Measurements from ENCODE around the gene IL1RAPL2. TPM values are rescaled to one million over a fixed set of nuclear protein-coding genes. Genes with fewer than 3 reads are reported as not detected.
"Not testable (repeated sequence)": the region's sequence is repeated elsewhere in the genome, so short reads cannot be mapped to it uniquely, and the experiment has no call there.

IL1RAPL2 gene
- total RNA-seq, 2 donors from 2014 or later = not detected

GRCh38 chrX:104806346-104806745 lies 240.3 kb downstream of the IL1RAPL2 start:
- no peak for ATAC-seq (replicated peaks in 1 of 2)
- peaks cover 0 to 2% of the 10 kb centered on the region in 2 donors for H3K36me3 Mint-ChIP-seq (ENCODE audit: insufficient read depth in 2 of 2)
- no peak overlapping the region for H3K27ac Mint-ChIP-seq
- H3K9me3 Mint-ChIP-seq = peaks cover 4% of the 10 kb centered on the region in 2 donors
- no peak overlapping the region for H3K4me3 Mint-ChIP-seq
- H3K27me3 Mint-ChIP-seq (ENCODE audit: low read depth) = peaks cover 45% of the 10 kb centered on the region
- H3K4me1 Mint-ChIP-seq (ENCODE audit: low read depth) = no peaks in the 10 kb centered on the region
- no peak for DNase-seq

DNA sequence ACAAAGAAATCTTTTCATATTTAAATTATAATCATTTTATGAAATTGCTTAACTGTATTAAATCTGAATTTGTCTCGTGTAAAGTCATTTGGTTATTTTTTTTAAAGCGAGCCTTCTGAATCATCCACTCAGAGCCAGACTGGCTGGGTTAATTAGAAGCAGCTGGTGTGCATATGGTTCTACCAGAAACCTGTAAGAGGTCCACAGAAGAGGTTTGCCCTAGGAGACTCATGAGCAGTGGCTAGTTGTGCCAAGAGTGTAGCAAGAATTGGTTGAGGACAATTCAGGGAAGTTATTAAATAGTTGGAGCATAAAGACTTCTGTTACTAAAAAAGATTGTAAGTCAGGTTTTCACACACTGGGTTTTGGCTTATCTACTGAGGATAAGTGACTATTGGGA lies 267.4 kb downstream of the IL1RAPL2 start:
- Mint-ChIP-seq H3K27ac (no peak overlapping the region), H3K4me1 (ENCODE audit: low read depth) (no peaks in the 10 kb centered on the region), H3K27me3 (ENCODE audit: low read depth) (peaks cover 42% of the 10 kb centered on the region), H3K36me3 (ENCODE audit: insufficient read depth in 2 of 2) (no peaks in the 10 kb centered on the region), H3K4me3 (no peak overlapping the region), H3K9me3 (peaks cover 0 to 3% of the 10 kb centered on the region in 2 donors)
- no peak for ATAC-seq (replicated peaks in 1 of 2)
- no peak for DNase-seq

- peaks cover 53% of the 10 kb centered on the region for H3K27me3 Mint-ChIP-seq (ENCODE audit: low read depth)
- ATAC-seq (replicated peaks in 1 of 2) = no peak
- H3K4me1 Mint-ChIP-seq (ENCODE audit: low read depth) = no peaks in the 10 kb centered on the region
- DNase-seq = no peak
- H3K9me3 Mint-ChIP-seq = peaks cover 4 to 10% of the 10 kb centered on the region in 2 donors
- no peak overlapping the region for H3K4me3 Mint-ChIP-seq
- H3K27ac Mint-ChIP-seq = no peak overlapping the region
- peaks cover 0 to 5% of the 10 kb centered on the region in 2 donors for H3K36me3 Mint-ChIP-seq (ENCODE audit: insufficient read depth in 2 of 2)
Observed at GRCh38 chrX:104842646-104843045, 276.6 kb downstream of the IL1RAPL2 start.

- Mint-ChIP-seq H3K27ac (no peak overlapping the region), H3K9me3 (peaks cover 0 to 3% of the 10 kb centered on the region in 2 donors), H3K36me3 (ENCODE audit: insufficient read depth in 2 of 2) (no peaks in the 10 kb centered on the region), H3K27me3 (ENCODE audit: low read depth) (peaks cover 31% of the 10 kb centered on the region), H3K4me3 (no peak overlapping the region), H3K4me1 (ENCODE audit: low read depth) (peaks cover 13% of the 10 kb centered on the region)
- no peak for ATAC-seq (replicated peaks in 1 of 2)
- DNase-seq = no peak
Observed at GRCh38 chrX:104852241-104852640, 286.2 kb downstream of the IL1RAPL2 start.

- H3K4me3 Mint-ChIP-seq = peak overlapping the region; percentile 20 to 34
- no peak overlapping the region for H3K27ac Mint-ChIP-seq
- peaks cover 38% of the 10 kb centered on the region for H3K27me3 Mint-ChIP-seq (ENCODE audit: low read depth)
- H3K36me3 Mint-ChIP-seq (ENCODE audit: insufficient read depth in 2 of 2) = no peaks in the 10 kb centered on the region
- H3K9me3 Mint-ChIP-seq = peaks cover 0 to 3% of the 10 kb centered on the region in 2 donors
- ATAC-seq (replicated peaks in 1 of 2) (peak; percentile 48 to 85), DNase-seq (no peak)
- H3K4me1 Mint-ChIP-seq (ENCODE audit: low read depth) = peaks cover 13% of the 10 kb centered on the region
Observed at GRCh38 chrX:104854188-104854587, 288.2 kb downstream of the IL1RAPL2 start.

DNA sequence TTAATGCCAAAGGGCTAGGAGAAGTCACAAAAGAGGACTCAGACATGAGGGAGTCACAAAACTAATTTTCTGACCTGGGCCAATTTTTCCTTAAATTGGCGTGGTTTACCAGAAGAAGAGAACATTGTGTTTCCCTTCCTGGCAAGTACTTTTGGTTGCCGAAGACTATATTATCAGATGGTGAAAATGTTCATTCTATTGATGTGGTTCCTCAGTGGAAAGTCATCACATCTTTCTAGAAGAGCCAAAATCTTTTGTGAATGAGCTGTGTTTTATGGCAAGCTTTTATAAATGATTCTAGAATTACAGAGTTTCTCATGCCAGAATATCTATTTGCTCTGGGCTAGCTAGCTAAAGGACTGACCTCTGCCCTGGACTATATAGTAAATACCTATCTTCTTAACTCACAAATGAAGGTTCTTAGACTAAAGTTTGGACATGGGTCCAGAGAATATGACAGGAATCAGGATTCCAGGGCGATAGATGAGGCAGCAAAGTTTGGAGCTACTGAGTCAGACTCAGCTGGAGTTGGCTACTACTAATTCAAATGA lies 288.9 kb downstream of the IL1RAPL2 start:
- H3K4me3 Mint-ChIP-seq = peak overlapping the region in 1 of 2 donors; percentile 34
- DNase-seq = no peak
- H3K27ac Mint-ChIP-seq = no peak overlapping the region
- peaks cover 38% of the 10 kb centered on the region for H3K27me3 Mint-ChIP-seq (ENCODE audit: low read depth)
- H3K36me3 Mint-ChIP-seq (ENCODE audit: insufficient read depth in 2 of 2) = no peaks in the 10 kb centered on the region
- H3K4me1 Mint-ChIP-seq (ENCODE audit: low read depth) = peaks cover 13% of the 10 kb centered on the region
- H3K9me3 Mint-ChIP-seq = peaks cover 0 to 3% of the 10 kb centered on the region in 2 donors
- peak in 1 of 2 donors; percentile 51 for ATAC-seq (replicated peaks in 1 of 2)

GRCh38 chrX:104863466-104863865 lies 297.5 kb downstream of the IL1RAPL2 start:
- H3K4me3 Mint-ChIP-seq = no peak overlapping the region
- no peak for ATAC-seq (replicated peaks in 1 of 2)
- no peak for DNase-seq
- H3K9me3 Mint-ChIP-seq = peaks cover 1 to 3% of the 10 kb centered on the region in 2 donors
- H3K4me1 Mint-ChIP-seq (ENCODE audit: low read depth) = no peaks in the 10 kb centered on the region
- no peak overlapping the region for H3K27ac Mint-ChIP-seq
- H3K36me3 Mint-ChIP-seq (ENCODE audit: insufficient read depth in 2 of 2) = no peaks in the 10 kb centered on the region
- H3K27me3 Mint-ChIP-seq (ENCODE audit: low read depth) = peaks cover 13% of the 10 kb centered on the region

- no peak overlapping the region for H3K4me3 Mint-ChIP-seq
- no peak overlapping the region for H3K27ac Mint-ChIP-seq
- ATAC-seq (replicated peaks in 1 of 2) = no peak
- H3K9me3 Mint-ChIP-seq = peaks cover 1 to 3% of the 10 kb centered on the region in 2 donors
- H3K36me3 Mint-ChIP-seq (ENCODE audit: insufficient read depth in 2 of 2) = no peaks in the 10 kb centered on the region
- H3K4me1 Mint-ChIP-seq (ENCODE audit: low read depth) = no peaks in the 10 kb centered on the region
- no peak for DNase-seq
- peaks cover 13% of the 10 kb centered on the region for H3K27me3 Mint-ChIP-seq (ENCODE audit: low read depth)
Observed at GRCh38 chrX:104864296-104864695, 298.3 kb downstream of the IL1RAPL2 start.

DNA sequence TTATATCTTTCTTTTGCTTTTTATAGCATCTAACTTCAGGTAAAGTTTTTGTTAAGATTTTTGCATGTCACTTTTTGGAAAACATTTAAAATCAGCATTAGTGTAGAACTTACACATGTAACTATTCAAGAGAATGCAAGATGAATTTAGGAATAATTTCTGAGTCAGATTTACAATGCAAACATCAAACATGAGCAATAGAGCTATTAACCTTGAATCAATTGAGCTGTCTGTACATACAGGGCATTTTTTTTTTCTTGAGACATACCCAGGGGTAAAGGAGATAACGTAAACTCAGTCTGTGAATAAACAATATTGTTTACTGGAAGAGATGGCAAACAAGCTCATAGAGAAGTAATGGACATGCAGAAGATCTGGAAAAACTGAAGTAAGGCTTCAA lies 311.5 kb downstream of the IL1RAPL2 start:
- Mint-ChIP-seq H3K4me3 (no peak overlapping the region), H3K27ac (no peak overlapping the region), H3K4me1 (ENCODE audit: low read depth) (no peaks in the 10 kb centered on the region), H3K9me3 (no peaks in the 10 kb centered on the region), H3K36me3 (ENCODE audit: insufficient read depth in 2 of 2) (no peaks in the 10 kb centered on the region), H3K27me3 (ENCODE audit: low read depth) (peaks cover 6% of the 10 kb centered on the region)
- ATAC-seq (replicated peaks in 1 of 2) (no peak), DNase-seq (no peak)

DNA sequence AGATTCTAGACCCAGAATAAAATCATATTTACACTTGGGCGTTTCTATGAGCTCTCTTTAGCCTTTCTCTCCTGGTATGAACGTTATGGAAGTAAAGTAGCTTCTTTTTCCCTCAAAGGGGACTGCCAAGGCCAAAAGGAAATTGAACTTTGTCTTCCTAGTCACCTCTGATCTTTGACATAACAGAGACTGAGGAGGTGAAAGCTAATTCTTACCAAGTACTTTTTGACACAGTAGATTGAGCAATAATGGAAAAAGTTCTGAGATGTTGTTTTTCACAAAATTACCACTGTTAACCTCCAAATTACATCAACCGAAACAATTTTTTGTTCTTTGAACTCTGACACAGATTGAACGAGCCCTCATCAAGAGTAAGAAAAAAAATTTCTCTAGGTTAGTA lies 336.1 kb downstream of the IL1RAPL2 start:
- Mint-ChIP-seq H3K27ac (no peak overlapping the region), H3K9me3 (no peaks in the 10 kb centered on the region), H3K27me3 (ENCODE audit: low read depth) (peaks cover 25% of the 10 kb centered on the region), H3K36me3 (ENCODE audit: insufficient read depth in 2 of 2) (no peaks in the 10 kb centered on the region), H3K4me3 (no peak overlapping the region), H3K4me1 (ENCODE audit: low read depth) (no peaks in the 10 kb centered on the region)
- DNase-seq (no peak), ATAC-seq (replicated peaks in 1 of 2) (no peak)

DNA sequence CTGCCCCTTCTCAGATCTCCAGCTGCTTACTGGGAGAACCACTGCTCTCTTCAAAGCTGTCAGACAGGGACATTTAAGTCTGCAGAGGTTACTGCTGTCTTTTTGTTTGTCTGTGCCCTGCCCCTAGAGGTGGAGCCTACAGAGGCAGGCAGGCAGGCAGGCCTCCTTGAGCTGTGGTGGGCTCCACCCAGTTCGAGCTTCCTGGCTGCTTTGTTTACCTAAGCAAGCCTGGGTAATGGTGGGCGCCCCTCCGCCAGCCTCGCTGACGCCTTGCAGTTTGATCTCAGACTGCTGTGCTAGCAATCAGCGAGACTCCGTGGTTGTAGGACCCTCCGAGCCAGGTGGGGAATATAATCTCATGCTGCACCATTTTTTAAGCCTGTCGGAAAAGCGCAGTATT lies 343.7 kb downstream of the IL1RAPL2 start:
- not testable (repeated sequence) for H3K36me3 Mint-ChIP-seq (ENCODE audit: insufficient read depth in 2 of 2); H3K27ac Mint-ChIP-seq; H3K4me1 Mint-ChIP-seq (ENCODE audit: low read depth); ATAC-seq (replicated peaks in 1 of 2); H3K9me3 Mint-ChIP-seq
- DNase-seq = peak in 1 of 2 donors; percentile 6
- H3K4me3 Mint-ChIP-seq = peak overlapping the region; percentile 65
- peaks cover 18% of the 10 kb centered on the region for H3K27me3 Mint-ChIP-seq (ENCODE audit: low read depth)

- no peak overlapping the region for H3K27ac Mint-ChIP-seq
- H3K36me3 Mint-ChIP-seq (ENCODE audit: insufficient read depth in 2 of 2) = no peaks in the 10 kb centered on the region
- DNase-seq (no peak), ATAC-seq (replicated peaks in 1 of 2) (no peak)
- peaks cover 18% of the 10 kb centered on the region for H3K27me3 Mint-ChIP-seq (ENCODE audit: low read depth)
- no peak overlapping the region for H3K4me3 Mint-ChIP-seq
- H3K4me1 Mint-ChIP-seq (ENCODE audit: low read depth) = no peaks in the 10 kb centered on the region
- H3K9me3 Mint-ChIP-seq = no peaks in the 10 kb centered on the region
Observed at GRCh38 chrX:104913348-104913747, 347.3 kb downstream of the IL1RAPL2 start.

- not testable (repeated sequence) for ATAC-seq (replicated peaks in 1 of 2); DNase-seq; H3K36me3 Mint-ChIP-seq (ENCODE audit: insufficient read depth in 2 of 2); H3K4me3 Mint-ChIP-seq; H3K9me3 Mint-ChIP-seq; H3K4me1 Mint-ChIP-seq (ENCODE audit: low read depth); H3K27ac Mint-ChIP-seq
- H3K27me3 Mint-ChIP-seq (ENCODE audit: low read depth) = peaks cover 19% of the 10 kb centered on the region
Observed at GRCh38 chrX:104914686-104915085, 348.7 kb downstream of the IL1RAPL2 start.

DNA sequence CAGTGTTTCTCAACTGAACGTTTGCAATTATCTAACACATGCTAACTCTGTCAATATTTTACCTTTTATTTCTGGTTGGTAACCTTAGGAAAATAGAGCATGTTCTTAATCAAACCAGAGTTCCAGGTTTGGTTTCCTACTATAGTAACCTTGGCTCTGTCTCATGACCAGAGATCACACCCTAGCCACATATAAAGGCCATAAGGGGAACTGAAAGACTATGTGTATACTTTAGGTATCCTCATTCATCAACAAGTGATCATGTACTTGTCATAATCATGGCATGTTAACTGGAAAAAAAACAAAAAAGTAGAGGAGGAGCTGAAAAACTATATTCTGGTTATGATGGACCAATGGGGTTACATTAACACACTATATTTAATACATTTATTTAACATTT lies 352.1 kb downstream of the IL1RAPL2 start:
- Mint-ChIP-seq H3K36me3 (ENCODE audit: insufficient read depth in 2 of 2) (no peaks in the 10 kb centered on the region), H3K27ac (no peak overlapping the region), H3K4me1 (ENCODE audit: low read depth) (no peaks in the 10 kb centered on the region), H3K27me3 (ENCODE audit: low read depth) (peaks cover 12% of the 10 kb centered on the region), H3K4me3 (no peak overlapping the region), H3K9me3 (no peaks in the 10 kb centered on the region)
- ATAC-seq (replicated peaks in 1 of 2) (no peak), DNase-seq (no peak)

All from activated T-cell treated with anti-CD3 and anti-CD28 coated beads, Interleukin-2, amount 50 U/mL, for 72 hours (primary cell).